ENCODE data around the gene NHP2. TPM values are rescaled to one million over a fixed set of nuclear protein-coding genes. Genes with fewer than 3 reads are reported as not detected.

NHP2 gene
- total and polyA plus RNA-seq, 10 of the 15 experiments (the other 5 are each of a cell fraction or from before 2014, with no cell fraction given), result 39.2 to 513 (median 198) TPM

- TF ChIP-seq ETV6 (conservative IDR thresholded peaks at IDR 0.05 in 1 of 2, IDR thresholded peaks at IDR 0.05 in 1 of 2; ENCODE audit: borderline replicate concordance in 1 of 2, low read depth in 1 of 2), result no peak
- no peak for TF ChIP-seq BMI1 (IDR thresholded peaks at IDR 0.05; ENCODE audit: borderline replicate concordance)
- TF ChIP-seq IKZF2 (IDR thresholded peaks at IDR 0.05), result peak in 1 of 2 experiments; percentile 17; a peak in 1 of 4 replicates
- 0 out of 2 replicates have a peak, but pooled peaks have one; percentile 52 for TF ChIP-seq ZNF687 (IDR thresholded peaks at IDR 0.05)
- TF ChIP-seq TBL1XR1 (IDR thresholded peaks at IDR 0.05; ENCODE audit: low read depth, low read length), result peak; percentile 44; the same call in 1 of the 2 replicates
- no peak for TF ChIP-seq FOXK2 (IDR thresholded peaks at IDR 0.05)
- TF ChIP-seq HDGF (IDR thresholded peaks at IDR 0.05), result no peak
- no peak for TF ChIP-seq FOS (IDR thresholded peaks at IDR 0.05; ENCODE audit: borderline replicate concordance, extremely low read depth, insufficient read length)
- TF ChIP-seq IKZF1 (conservative IDR thresholded peaks at IDR 0.05), result peak; percentile 84
- 0 out of 2 replicates have a peak, but pooled peaks have one; percentile 72 for TF ChIP-seq SMARCA5 (IDR thresholded peaks at IDR 0.05)
- TF ChIP-seq E2F4 (IDR thresholded peaks at IDR 0.05; ENCODE audit: low read depth, low read length), result no peak; the same call in none of the 2 replicates
- TF ChIP-seq TCF3 (IDR thresholded peaks at IDR 0.05; ENCODE audit: borderline replicate concordance, insufficient read depth, low read depth, low read length), result peak; percentile 18; the same call in 1 of the 2 replicates
- no peak for TF ChIP-seq SMAD1 (IDR thresholded peaks at IDR 0.05; ENCODE audit: low read depth, partially characterized antibody)
- peak; percentile 89; the same call in 1 of the 2 replicates for TF ChIP-seq BACH1 (IDR thresholded peaks at IDR 0.05; ENCODE audit: borderline replicate concordance)
- no peak for TF ChIP-seq MEF2A (IDR thresholded peaks at IDR 0.05; ENCODE audit: insufficient read depth, low read depth, low read length)
- TF ChIP-seq CHD2 (IDR thresholded peaks at IDR 0.05; ENCODE audit: borderline replicate concordance, low read depth, low read length), result peak; percentile 57; the same call in 1 of the 2 replicates
- peak; percentile 50; the same call in 1 of the 2 replicates for TF ChIP-seq NFYB (IDR thresholded peaks at IDR 0.05; ENCODE audit: insufficient read depth, low read depth, low read length)
- TF ChIP-seq SMAD5 (IDR thresholded peaks at IDR 0.05; ENCODE audit: low read depth), result no peak
- no peak for TF ChIP-seq PAX8 (IDR thresholded peaks at IDR 0.05)
- TF ChIP-seq HDAC6 (IDR thresholded peaks at IDR 0.05; ENCODE audit: unreplicated experiment), result peak; percentile 72
- TF ChIP-seq ZZZ3 (IDR thresholded peaks at IDR 0.05; ENCODE audit: control insufficient read depth, insufficient read length, low read depth), result no peak
- peak; percentile 53; the same call in 1 of the 2 replicates for TF ChIP-seq ZNF24 (IDR thresholded peaks at IDR 0.05)
- no peak for TF ChIP-seq ZNF384 (IDR thresholded peaks at IDR 0.05; ENCODE audit: borderline replicate concordance, low read depth, low read length)
- peak; percentile 87 for TF ChIP-seq ZSCAN29 (IDR thresholded peaks at IDR 0.05)
- no peak for TF ChIP-seq FOXM1 (IDR thresholded peaks at IDR 0.05; ENCODE audit: low read depth, low read length)
- TF ChIP-seq SUPT20H (IDR thresholded peaks at IDR 0.05; ENCODE audit: borderline replicate concordance, control insufficient read depth, low read depth, low read length), result no peak
- TF ChIP-seq MYC (IDR thresholded peaks at IDR 0.05; ENCODE audit: insufficient read depth, insufficient read length, insufficient replicate concordance, low read length, severe bottlenecking), result no peak
These were observed 40.4 kb downstream of the NHP2 start, which contains the start of gene N4BP3 (continued) for GRCh38 chr5:178113141-178113787.
